Upper lobe of left lung (tissue), 6 donors: ENCODE measurements around the gene DEFB112. TPM values are rescaled to one million over a fixed set of nuclear protein-coding genes. Genes with fewer than 3 reads are reported as not detected.

ENCODE experiments used
- ATAC-seq, 2 donors: fragments of 200-7000 bp; cut with Tn5 transposase; one replicate each; pipeline ENCODE4 v1.9.1; 2022; ENCODE audit warnings: mild to moderate bottlenecking in 2 of 2, moderate library complexity in 2 of 2; ENCODE audit not compliant: low FRiP score in 2 of 2
- DNase-seq, 2 donors: peaks; one replicate each; pipeline ENCODE4 v3.0.0-alpha.2; 2019 to 2020
- H3K27ac ChIP-seq, 4 donors: fragments of 200-600 bp; sonication (generic); one replicate each; pipeline ENCODE4 v1.5.1; 2016 to 2019
- H3K27me3 ChIP-seq, 4 donors: fragments of 200-600 bp; sonication (generic); one replicate each; pipeline ENCODE4 v1.5.1; 2017 to 2019
- H3K36me3 ChIP-seq, 4 donors: fragments of 200-600 bp; sonication (generic); one replicate each; pipeline ENCODE4 v1.5.1; 2016 to 2019
- H3K4me1 ChIP-seq, 4 donors: fragments of 200-600 bp; sonication (generic); one replicate each; pipeline ENCODE4 v1.5.1; 2018 to 2019
- H3K4me3 ChIP-seq, 4 donors: fragments of 200-600 bp; sonication (generic); one replicate each; pipeline ENCODE4 v1.5.1; 2017 to 2019; ENCODE audit warnings: mild to moderate bottlenecking in 2 of 4, moderate library complexity in 1 of 4
- H3K9me3 ChIP-seq, 4 donors: fragments of 200-600 bp; sonication (generic); one replicate each; pipeline ENCODE4 v1.5.1; 2018 to 2019
- EP300 ChIP-seq, 4 donors: sonication (generic); formaldehyde crosslinking; IDR thresholded peaks; one replicate each; pipeline ENCODE4 v1.5.1; 2017; ENCODE audit warnings: antibody characterized with exemption in 4 of 4, control low read depth in 2 of 4
- POLR2A ChIP-seq, 4 donors: fragments of 450-650 bp; IDR thresholded peaks; one replicate each; pipeline ENCODE4 v1.5.1; 2016 to 2017; ENCODE audit warnings: antibody characterized with exemption in 4 of 4, mild to moderate bottlenecking in 2 of 4
- POLR2AphosphoS5 ChIP-seq, 2 donors: sonication (generic); formaldehyde crosslinking; IDR thresholded peaks; one replicate each; pipeline ENCODE4 v1.5.1; 2017; ENCODE audit warnings: antibody characterized with exemption in 2 of 2
- WGBS, 2 donors: methylation state at CpG; one replicate each; pipeline ENCODE4 v1.1.5; 2017 to 2018; 5-methylcytosine and 5-hydroxymethylcytosine counted together
- total RNA-seq, 6 donors: library from RNA; depleted of rRNA in 4 of 6; stranded (reverse); fragments of >200 nt in 4 of 6; gene quantifications; one replicate each; pipeline versions ENCODE4 v1.1.0 to v1.2.1, GENCODE V29; 2016 to 2021
- TF ChIP-seq, protein P1 (sequence below), 6 experiments: fragments of 450-650 bp in 4 of 6; fragments of 200-600 bp in 2 of 6; sonication (generic) in 2 of 6; IDR thresholded peaks; one replicate each; pipeline ENCODE4 v1.5.1; 2016 to 2019; ENCODE audit warnings: antibody characterized with exemption in 6 of 6
- donor health status: DM: no; HTN: no; CAD: no; lungs with moderate emphysema.
- donor health status: DM: no; HTN: yes; CAD: no; lungs with severe emphysema.

The DEFB112 gene
- total RNA-seq, 6 donors from 2014 or later = not detected

DNA sequence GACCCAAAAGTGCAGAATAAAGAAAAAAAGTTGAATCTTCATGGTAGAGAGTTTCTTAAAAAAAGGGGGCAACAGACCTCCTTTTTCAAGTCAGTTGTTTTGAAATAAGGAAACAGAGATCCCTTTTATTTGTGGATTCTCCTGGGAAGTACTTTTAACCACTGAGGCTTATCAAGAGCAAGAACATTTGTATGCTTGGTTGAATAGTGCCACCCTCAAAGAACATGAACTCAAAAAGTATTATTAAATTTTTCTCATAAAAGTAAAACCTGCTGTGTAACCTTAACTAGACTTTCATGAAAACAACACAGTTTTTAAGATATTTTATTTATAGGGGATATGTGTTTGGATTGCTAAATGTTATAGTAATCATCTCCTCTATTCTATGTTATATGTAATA, 27.8 kb downstream of the DEFB112 start, which contains the start of gene DEFB110:
Gene DEFB110 (minus strand): TSS at position 101 of the 400 bp plus-strand sequence. CDS start 59 bp downstream, at position 42.
- DNase-seq (no peak), ATAC-seq (no peak)
- no peak for TF ChIP-seq POLR2AphosphoS5 (IDR thresholded peaks at IDR 0.05)
- no peak for TF ChIP-seq EP300 (IDR thresholded peaks at IDR 0.05)
- TF ChIP-seq POLR2A (IDR thresholded peaks at IDR 0.05) = no peak
- TF ChIP-seq, protein P1, sequence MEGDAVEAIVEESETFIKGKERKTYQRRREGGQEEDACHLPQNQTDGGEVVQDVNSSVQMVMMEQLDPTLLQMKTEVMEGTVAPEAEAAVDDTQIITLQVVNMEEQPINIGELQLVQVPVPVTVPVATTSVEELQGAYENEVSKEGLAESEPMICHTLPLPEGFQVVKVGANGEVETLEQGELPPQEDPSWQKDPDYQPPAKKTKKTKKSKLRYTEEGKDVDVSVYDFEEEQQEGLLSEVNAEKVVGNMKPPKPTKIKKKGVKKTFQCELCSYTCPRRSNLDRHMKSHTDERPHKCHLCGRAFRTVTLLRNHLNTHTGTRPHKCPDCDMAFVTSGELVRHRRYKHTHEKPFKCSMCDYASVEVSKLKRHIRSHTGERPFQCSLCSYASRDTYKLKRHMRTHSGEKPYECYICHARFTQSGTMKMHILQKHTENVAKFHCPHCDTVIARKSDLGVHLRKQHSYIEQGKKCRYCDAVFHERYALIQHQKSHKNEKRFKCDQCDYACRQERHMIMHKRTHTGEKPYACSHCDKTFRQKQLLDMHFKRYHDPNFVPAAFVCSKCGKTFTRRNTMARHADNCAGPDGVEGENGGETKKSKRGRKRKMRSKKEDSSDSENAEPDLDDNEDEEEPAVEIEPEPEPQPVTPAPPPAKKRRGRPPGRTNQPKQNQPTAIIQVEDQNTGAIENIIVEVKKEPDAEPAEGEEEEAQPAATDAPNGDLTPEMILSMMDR (IDR thresholded peaks at IDR 0.05) = no peak
- Histone ChIP-seq H3K27me3 (no peaks in the 10 kb centered on the region), H3K4me1 (no peaks in the 10 kb centered on the region), H3K4me3 (no peak within 1 kb of the TSS), H3K27ac (no peak within 1 kb of the TSS), H3K36me3 (no peaks in the 10 kb centered on the region), H3K9me3 (no peaks in the 10 kb centered on the region)

DNA sequence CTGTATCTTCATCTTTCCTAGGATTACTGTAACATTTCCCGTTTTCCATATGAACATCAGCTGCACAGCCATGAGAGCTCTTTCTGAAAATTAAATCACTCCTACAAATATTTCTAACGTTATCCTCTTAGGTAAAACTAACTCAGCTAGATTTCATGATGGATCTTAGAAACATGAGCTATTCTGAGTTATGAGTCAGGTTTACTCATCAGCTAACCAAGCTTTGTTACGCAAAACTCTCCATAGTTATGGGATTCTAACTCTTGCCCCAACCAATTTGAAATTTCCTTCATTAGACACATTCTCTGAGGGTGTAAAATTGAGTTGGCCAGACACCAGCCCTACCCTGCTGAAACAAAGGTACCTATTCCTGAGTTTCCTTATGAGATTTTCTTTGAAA, 41.9 kb downstream of the DEFB112 start:
- H3K9me3 ChIP-seq = no peaks in the 10 kb centered on the region
- H3K27ac ChIP-seq = no peak overlapping the region
- H3K27me3 ChIP-seq = no peaks in the 10 kb centered on the region
- 85 to 86% methylated on average over 3 of the region's 3 CpGs for WGBS, 2 donors
- TF ChIP-seq POLR2AphosphoS5 (IDR thresholded peaks at IDR 0.05) (no peak), EP300 (IDR thresholded peaks at IDR 0.05) (no peak), POLR2A (IDR thresholded peaks at IDR 0.05) (no peak)
- TF ChIP-seq, protein P1 (IDR thresholded peaks at IDR 0.05) = no peak
- H3K36me3 ChIP-seq = no peaks in the 10 kb centered on the region
- no peak overlapping the region for H3K4me3 ChIP-seq
- no peak for ATAC-seq
- no peaks in the 10 kb centered on the region for H3K4me1 ChIP-seq
- DNase-seq = no peak

DNA sequence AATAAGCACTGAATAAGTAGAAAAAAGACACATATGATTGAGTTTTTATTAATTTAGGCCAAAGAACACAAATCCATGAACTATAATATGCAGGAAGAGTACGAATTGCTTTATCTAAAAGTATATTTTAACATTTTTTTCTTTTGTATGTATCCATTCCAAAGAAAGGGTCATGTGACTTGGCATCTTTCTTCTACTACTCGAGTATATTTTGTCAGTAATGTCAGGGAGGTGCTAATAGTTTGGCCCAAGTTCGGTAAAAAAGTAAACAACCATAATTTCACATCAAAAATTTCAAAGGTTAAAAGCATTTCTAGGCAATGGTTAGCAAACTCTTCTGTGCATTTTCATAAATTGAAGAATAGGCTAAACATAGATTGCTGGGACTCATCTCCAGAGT, 46.6 kb downstream of the DEFB112 start:
- H3K27me3 ChIP-seq = no peaks in the 10 kb centered on the region
- no peaks in the 10 kb centered on the region for H3K9me3 ChIP-seq
- DNase-seq = no peak
- H3K4me3 ChIP-seq = no peak overlapping the region
- no peak overlapping the region for H3K27ac ChIP-seq
- ATAC-seq = no peak
- TF ChIP-seq POLR2A (IDR thresholded peaks at IDR 0.05) (no peak), EP300 (IDR thresholded peaks at IDR 0.05) (no peak), POLR2AphosphoS5 (IDR thresholded peaks at IDR 0.05) (no peak)
- TF ChIP-seq, protein P1 (IDR thresholded peaks at IDR 0.05) = no peak
- WGBS, 2 donors = 53 to 55% methylated on average over 3 of the region's 3 CpGs
- H3K4me1 ChIP-seq = no peaks in the 10 kb centered on the region
- no peaks in the 10 kb centered on the region for H3K36me3 ChIP-seq

DNA sequence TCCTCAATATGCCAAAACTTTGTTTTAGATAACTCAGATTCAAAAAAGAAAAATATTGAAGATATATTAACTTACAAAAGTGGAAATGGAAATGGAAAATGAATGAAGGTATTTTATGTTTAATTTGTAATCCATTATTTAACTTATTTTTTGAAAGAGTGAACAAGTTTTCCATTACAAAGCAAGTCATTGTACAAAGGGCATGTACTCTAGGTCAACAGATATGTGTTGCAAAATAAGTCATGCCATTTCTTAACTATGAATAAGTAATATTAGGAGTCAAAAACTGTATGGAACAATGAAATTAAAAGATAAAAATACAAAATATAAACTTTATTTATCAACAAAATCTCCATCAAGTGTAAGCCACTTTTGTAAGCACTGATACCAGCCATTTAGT, 54.5 kb downstream of the DEFB112 start:
- Histone ChIP-seq H3K4me1 (no peaks in the 10 kb centered on the region), H3K36me3 (no peaks in the 10 kb centered on the region), H3K9me3 (no peaks in the 10 kb centered on the region), H3K27ac (no peak overlapping the region), H3K4me3 (no peak overlapping the region), H3K27me3 (no peaks in the 10 kb centered on the region)
- TF ChIP-seq EP300 (IDR thresholded peaks at IDR 0.05) (no peak), POLR2AphosphoS5 (IDR thresholded peaks at IDR 0.05) (no peak), POLR2A (IDR thresholded peaks at IDR 0.05) (no peak)
- TF ChIP-seq, protein P1 (IDR thresholded peaks at IDR 0.05) = no peak
- no peak for ATAC-seq
- DNase-seq = no peak

Other genes starting within 250 kb of the DEFB112 start
- not detected for gene CRISP1, start 183.4 kb downstream of the DEFB112 start, total RNA-seq
- not detected for gene DEFB114, start 85.8 kb downstream of the DEFB112 start, total RNA-seq
- gene DEFB113, start 80.3 kb downstream of the DEFB112 start, total RNA-seq = not detected
- gene DEFB110, start 27.9 kb downstream of the DEFB112 start, total RNA-seq = not detected